ENCODE data around the gene RUFY4.
"Not testable (repeated sequence)": the region's sequence is repeated elsewhere in the genome, so short reads cannot be mapped to it uniquely, and the experiment has no call there.

The RUFY4 gene

GRCh38 chr2:218031771-218032257 lies 37.2 kb upstream of the RUFY4 start:
- no peak for DNase-seq (ENCODE audit: low spot score)

GRCh38 chr2:218032336-218033171 lies 36.5 kb upstream of the RUFY4 start:
- DNase-seq (ENCODE audit: low spot score): no peak

GRCh38 chr2:218033208-218033589 lies 35.9 kb upstream of the RUFY4 start:
- DNase-seq (ENCODE audit: low spot score): no peak

GRCh38 chr2:218033590-218034496 lies 35.2 kb upstream of the RUFY4 start:
- DNase-seq (ENCODE audit: low spot score): no peak

GRCh38 chr2:218034497-218035213 lies 34.4 kb upstream of the RUFY4 start:
- DNase-seq (ENCODE audit: low spot score): peak; percentile 28

- no peak for DNase-seq (ENCODE audit: low spot score)
These were observed 33.5 kb upstream of the RUFY4 start for GRCh38 chr2:218035463-218036100.

- DNase-seq (ENCODE audit: low spot score): no peak
These were observed 32.7 kb upstream of the RUFY4 start for GRCh38 chr2:218036371-218036770.

GRCh38 chr2:218039171-218039570 lies 29.9 kb upstream of the RUFY4 start:
- no peak for DNase-seq (ENCODE audit: low spot score)

- DNase-seq (ENCODE audit: low spot score): no peak
These were observed 28.2 kb upstream of the RUFY4 start for GRCh38 chr2:218040883-218041282.

GRCh38 chr2:218041302-218042168 lies 27.5 kb upstream of the RUFY4 start:
- DNase-seq (ENCODE audit: low spot score): no peak

- no peak for DNase-seq (ENCODE audit: low spot score)
These were observed 26.0 kb upstream of the RUFY4 start for GRCh38 chr2:218043100-218043499.

GRCh38 chr2:218043701-218044109 lies 25.3 kb upstream of the RUFY4 start:
- DNase-seq (ENCODE audit: low spot score): no peak

- not testable (repeated sequence) for DNase-seq (ENCODE audit: low spot score)
These were observed 24.5 kb upstream of the RUFY4 start for GRCh38 chr2:218044599-218044998.

- DNase-seq (ENCODE audit: low spot score): no peak
These were observed 22.8 kb upstream of the RUFY4 start for GRCh38 chr2:218046238-218046637.

- DNase-seq (ENCODE audit: low spot score): no peak
These were observed 21.4 kb upstream of the RUFY4 start for GRCh38 chr2:218047536-218048225.

- DNase-seq (ENCODE audit: low spot score): no peak
These were observed 17.1 kb upstream of the RUFY4 start for GRCh38 chr2:218051903-218052302.

- DNase-seq (ENCODE audit: low spot score): no peak
These were observed 9.8 kb upstream of the RUFY4 start for GRCh38 chr2:218059289-218059688.

GRCh38 chr2:218060118-218060517 lies 8.9 kb upstream of the RUFY4 start:
- DNase-seq (ENCODE audit: low spot score): no peak

- no peak for DNase-seq (ENCODE audit: low spot score)
These were observed 7.9 kb upstream of the RUFY4 start for GRCh38 chr2:218060950-218061660.

Data from hematopoietic multipotent progenitor cell treated with erythropoietin and hydrocortisone succinate and interleukin-3 and kit ligand, for 17 days (in vitro differentiated cells).